ENCODE data around the gene ADAMTS8.
"Not testable (repeated sequence)": the region's sequence is repeated elsewhere in the genome, so short reads cannot be mapped to it uniquely, and the experiment has no call there.

Gene ADAMTS8

GRCh38 chr11:130438401-130439159, 10.2 kb upstream of the ADAMTS8 start:
- not testable (repeated sequence) for DNase-seq

GRCh38 chr11:130437848-130438247, 9.4 kb upstream of the ADAMTS8 start:
- no peak for DNase-seq

- no peak for DNase-seq
Measured at GRCh38 chr11:130436171-130436570, 7.8 kb upstream of the ADAMTS8 start.

GRCh38 chr11:130435671-130436070, 7.3 kb upstream of the ADAMTS8 start:
- DNase-seq, result no peak

- peak; percentile 77 for DNase-seq
Measured at GRCh38 chr11:130434521-130435223, 6.3 kb upstream of the ADAMTS8 start.

- no peak for DNase-seq
Measured at GRCh38 chr11:130433357-130433756, 4.9 kb upstream of the ADAMTS8 start.

GRCh38 chr11:130431801-130432200, 3.4 kb upstream of the ADAMTS8 start:
- no peak for DNase-seq

GRCh38 chr11:130431331-130431773, 2.9 kb upstream of the ADAMTS8 start:
- peak; percentile 76 for DNase-seq

GRCh38 chr11:130429983-130430382, 1.6 kb upstream of the ADAMTS8 start:
- DNase-seq, result no peak

GRCh38 chr11:130429120-130429681, 792 bp upstream of the ADAMTS8 start:
- no peak for DNase-seq

GRCh38 chr11:130427581-130428315, 661 bp downstream of the ADAMTS8 start:
- DNase-seq, result no peak

GRCh38 chr11:130426837-130427341, 1.5 kb downstream of the ADAMTS8 start:
- DNase-seq, result no peak

- no peak for DNase-seq
Measured at GRCh38 chr11:130426223-130426836, 2.1 kb downstream of the ADAMTS8 start.

GRCh38 chr11:130425156-130425555, 3.3 kb downstream of the ADAMTS8 start:
- no peak for DNase-seq

- DNase-seq, result no peak
Measured at GRCh38 chr11:130424613-130425140, 3.7 kb downstream of the ADAMTS8 start.

GRCh38 chr11:130423541-130424142, 4.8 kb downstream of the ADAMTS8 start:
- DNase-seq, result no peak

- DNase-seq, result no peak
Measured at GRCh38 chr11:130422251-130422995, 6.0 kb downstream of the ADAMTS8 start.

- DNase-seq, result no peak
Measured at GRCh38 chr11:130421697-130422096, 6.7 kb downstream of the ADAMTS8 start.

- no peak for DNase-seq
Measured at GRCh38 chr11:130421199-130421585, 7.2 kb downstream of the ADAMTS8 start.

- no peak for DNase-seq
Measured at GRCh38 chr11:130420478-130421198, 7.8 kb downstream of the ADAMTS8 start.
